Pancreas (tissue), 10 donors: Measurements from ENCODE around the gene INHBA. TPM values are rescaled to one million over a fixed set of nuclear protein-coding genes. Genes with fewer than 3 reads are reported as not detected.

Experiments
- ATAC-seq, 4 donors: fragments of 200-7000 bp; cut with Tn5 transposase; one replicate each; pipeline versions ENCODE4 v1.8.0 to v1.9.1; 2020; ENCODE audit warnings: mild to moderate bottlenecking in 4 of 4, moderate library complexity in 4 of 4
- DNase-seq, 6 donors: peaks; one replicate each; pipeline ENCODE4 v3.0.0-alpha.2; 2020
- FAIRE-seq: peaks from 2 replicates; lab custom pipeline; 2012; peaks lifted over from hg19 to GRCh38; lab: Jason Lieb, UNC
- H3K27ac ChIP-seq, 4 donors: fragments of 200-600 bp; sonication (generic); 1 replicate in 3 of 4; 2 replicates in 1 of 4; pipeline versions ENCODE4 v1.5.0 to v1.8.0; 2020
- H3K27me3 ChIP-seq, 4 donors: fragments of 200-600 bp; one replicate each; pipeline ENCODE4 v1.8.0; 2021
- H3K36me3 ChIP-seq, 3 donors: fragments of 200-600 bp; sonication (generic) in 1 of 3; one replicate each; pipeline versions ENCODE4 v1.5.0 to v1.8.0; 2020 to 2021
- H3K4me1 ChIP-seq, 3 donors: fragments of 200-600 bp; one replicate each; pipeline ENCODE4 v1.8.0; 2021
- H3K4me3 ChIP-seq, 4 donors: fragments of 200-600 bp; sonication (generic) in 2 of 4; one replicate each; pipeline versions ENCODE4 v1.5.0 to v1.8.0; 2020 to 2021
- H3K9me3 ChIP-seq, 4 donors: fragments of 200-600 bp; one replicate each; pipeline ENCODE4 v1.8.0; 2021
- CTCF ChIP-seq, 4 donors: fragments of 200-600 bp; sonication (generic) in 3 of 4; IDR thresholded peaks; one replicate each; pipeline versions ENCODE4 v1.5.0 to v1.8.0; 2021; ENCODE audit warnings: antibody characterized with exemption in 4 of 4
- WGBS, 2 donors: extraction: QIAGEN DNeasy Blood & Tissue Kit; methylation state at CpG; one replicate each; pipeline ENCODE4 v1.1.7; 2013; 5-methylcytosine and 5-hydroxymethylcytosine counted together
- intact Hi-C, 3 donors: fragments of 100-400 bp; cut with DNase I; formaldehyde crosslinking; loops; one replicate each; pipeline versions ENCODE4 v1.11.1 to v1.14.2; 2022
- polyA plus RNA-seq, 2 donors: library from polyadenylated mRNA; stranded (reverse); fragments of 200-250 nt; gene quantifications; one replicate each; pipeline ENCODE4 v1.2.3, GENCODE V29; 2013
- total RNA-seq, 6 donors: library from RNA; stranded (reverse); fragmentation: NEBNext Ultra II Directional in 4 of 6; extraction: Animal tissue kit (Norgen Biotek cat#: 25700) in 4 of 6; gene quantifications; one replicate each; pipeline versions ENCODE4 v1.2.1 to v1.2.4, GENCODE V29; 2021 to 2023
- donor health status: healthy with polysubstance abuse.
- donor health status: DM: no; HTN: no; CAD: no; lungs with moderate emphysema.
- donor health status: DM: no; HTN: no; CAD: no.
- donor health status: control.
- donor health status: control.
- donor health status: Bipolar disorder and iron deficiency.
- donor health status: DM: yes; HTN: yes; CAD: no.
- donor health status: DM: no; HTN: no; CAD: no.
- donor health status: DM: no; HTN: no; CAD: no.
- donor health status: DM: yes; HTN: yes; CAD: no.

The INHBA gene
- total and polyA plus RNA-seq, 8 donors: 0.05 to 6.1 (median 0.27) TPM

- no peak overlapping the region for H3K27ac ChIP-seq
- ATAC-seq: no peak
- DNase-seq: no peak
- no peaks in the 10 kb centered on the region for H3K27me3 ChIP-seq
- TF ChIP-seq CTCF (IDR thresholded peaks at IDR 0.05): no peak
- FAIRE-seq: no peak
- no peaks in the 10 kb centered on the region for H3K36me3 ChIP-seq
- no peaks in the 10 kb centered on the region for H3K9me3 ChIP-seq
- H3K4me3 ChIP-seq: no peak overlapping the region
- intact Hi-C loops: no loop called here
- WGBS, 2 donors: 70 to 84% methylated on average over 3 of the region's 3 CpGs
- no peaks in the 10 kb centered on the region for H3K4me1 ChIP-seq
Observed at GRCh38 chr7:41735206-41735605, 32.3 kb upstream of the INHBA start.

- no peak for DNase-seq
- no peak for FAIRE-seq
- no peak for ATAC-seq
- WGBS, 2 donors: 56 to 74% methylated on average over 7 of the region's 7 CpGs
- Histone ChIP-seq H3K27ac (no peak overlapping the region), H3K36me3 (no peaks in the 10 kb centered on the region), H3K4me3 (no peak overlapping the region), H3K4me1 (no peaks in the 10 kb centered on the region), H3K27me3 (no peaks in the 10 kb centered on the region), H3K9me3 (no peaks in the 10 kb centered on the region)
- intact Hi-C loops: no loop called here
- TF ChIP-seq CTCF (IDR thresholded peaks at IDR 0.05): no peak
Observed at GRCh38 chr7:41732843-41733306, 30.0 kb upstream of the INHBA start.

GRCh38 chr7:41732436-41732785 is 29.5 kb upstream of the INHBA start:
- DNase-seq (no peak), FAIRE-seq (no peak), ATAC-seq (no peak)
- intact Hi-C loops: no loop called here
- no peaks in the 10 kb centered on the region for H3K36me3 ChIP-seq
- no peak overlapping the region for H3K27ac ChIP-seq
- H3K4me3 ChIP-seq: no peak overlapping the region
- no peaks in the 10 kb centered on the region for H3K27me3 ChIP-seq
- no peaks in the 10 kb centered on the region for H3K4me1 ChIP-seq
- no peaks in the 10 kb centered on the region for H3K9me3 ChIP-seq
- 25 to 26% methylated on average over 3 of the region's 3 CpGs for WGBS, 2 donors
- TF ChIP-seq CTCF (IDR thresholded peaks at IDR 0.05): no peak

GRCh38 chr7:41731493-41732435 is 28.9 kb upstream of the INHBA start:
- peak in 2 of 4 donors; percentile 24 to 29 for TF ChIP-seq CTCF (IDR thresholded peaks at IDR 0.05)

GRCh38 chr7:41730668-41731067 is 27.8 kb upstream of the INHBA start:
- Histone ChIP-seq H3K4me1 (no peaks in the 10 kb centered on the region), H3K27ac (no peak overlapping the region), H3K4me3 (no peak overlapping the region), H3K27me3 (no peaks in the 10 kb centered on the region), H3K9me3 (no peaks in the 10 kb centered on the region), H3K36me3 (no peaks in the 10 kb centered on the region)
- DNase-seq: no peak
- FAIRE-seq: no peak
- ATAC-seq: no peak
- 43 to 48% methylated on average over 3 of the region's 3 CpGs for WGBS, 2 donors
- no peak for TF ChIP-seq CTCF (IDR thresholded peaks at IDR 0.05)
- intact Hi-C loops: no loop called here

More at GRCh38 chr7:41731493-41732435, 28.9 kb upstream of the INHBA start:
- H3K36me3 ChIP-seq: no peaks in the 10 kb centered on the region
- no peaks in the 10 kb centered on the region for H3K4me1 ChIP-seq
- H3K9me3 ChIP-seq: no peaks in the 10 kb centered on the region
- no peak overlapping the region for H3K4me3 ChIP-seq
- peak; percentile 83 for FAIRE-seq
- ATAC-seq: peak in 2 of 4 donors; percentile 31 to 55
- WGBS, 2 donors: 51 to 59% methylated on average over 7 of the region's 7 CpGs
- no peak overlapping the region for H3K27ac ChIP-seq
- no peak for DNase-seq
- H3K27me3 ChIP-seq: no peaks in the 10 kb centered on the region
- intact Hi-C loops: no loop called here
